ENCODE results near the gene GYS1. TPM values are rescaled to one million over a fixed set of nuclear protein-coding genes. Genes with fewer than 3 reads are reported as not detected.
A peak's percentile ranks its signal among the peaks of the same experiment; 100 is the strongest.
"Not testable (repeated sequence)": the region's sequence is repeated elsewhere in the genome, so short reads cannot be mapped to it uniquely, and the experiment has no call there.

The GYS1 gene
- total RNA-seq: 10 to 100 TPM; 23.7 to 63.9 (median 36.9) TPM
- polyA plus RNA-seq: 10 to 100 TPM; 35.2 to 45.9 (median 37.7) TPM
- long read RNA-seq, donor 1, partial matches to known transcripts: 223 of 226 reads
- long read RNA-seq, donor 1, other reads (novel, unspliced or antisense): 0 of 226 reads
- long read RNA-seq, donor 2, partial matches to known transcripts: 52 of 66 reads
- long read RNA-seq, donor 2, other reads (novel, unspliced or antisense): 10 of 66 reads
- long read RNA-seq, donor 3, transcript GYS1-202 (16 exons, 3,574 nt): major isoform, 6 of 82 reads
- long read RNA-seq, donor 3, partial matches to known transcripts: 76 of 82 reads
- long read RNA-seq, donor 3, other reads (novel, unspliced or antisense): 0 of 82 reads
- long read RNA-seq, donor 4, partial matches to known transcripts: 0 of 2 reads
- long read RNA-seq, donor 4, other reads (novel, unspliced or antisense): 2 of 2 reads
- long read RNA-seq, donor 5, transcript GYS1-202 (16 exons, 3,574 nt): major isoform, 67 of 79 reads
- long read RNA-seq, donor 5, partial matches to known transcripts: 5 of 79 reads
- long read RNA-seq, donor 5, other reads (novel, unspliced or antisense): 7 of 79 reads
- long read RNA-seq, donor 6, partial matches to known transcripts: 2 of 4 reads
- long read RNA-seq, donor 6, other reads (novel, unspliced or antisense): 1 of 4 reads
- long read RNA-seq, donor 7, partial matches to known transcripts: 0 of 2 reads
- long read RNA-seq, donor 7, other reads (novel, unspliced or antisense): 0 of 2 reads
- long read RNA-seq, donor 8, transcript GYS1-202 (16 exons, 3,574 nt): major isoform, 5 of 14 reads
- long read RNA-seq, donor 8, partial matches to known transcripts: 9 of 14 reads
- long read RNA-seq, donor 8, other reads (novel, unspliced or antisense): 0 of 14 reads
- long read RNA-seq, donor 9: 0 reads
- long read RNA-seq, donor 10, partial matches to known transcripts: 166 of 198 reads
- long read RNA-seq, donor 10, other reads (novel, unspliced or antisense): 31 of 198 reads

DNA sequence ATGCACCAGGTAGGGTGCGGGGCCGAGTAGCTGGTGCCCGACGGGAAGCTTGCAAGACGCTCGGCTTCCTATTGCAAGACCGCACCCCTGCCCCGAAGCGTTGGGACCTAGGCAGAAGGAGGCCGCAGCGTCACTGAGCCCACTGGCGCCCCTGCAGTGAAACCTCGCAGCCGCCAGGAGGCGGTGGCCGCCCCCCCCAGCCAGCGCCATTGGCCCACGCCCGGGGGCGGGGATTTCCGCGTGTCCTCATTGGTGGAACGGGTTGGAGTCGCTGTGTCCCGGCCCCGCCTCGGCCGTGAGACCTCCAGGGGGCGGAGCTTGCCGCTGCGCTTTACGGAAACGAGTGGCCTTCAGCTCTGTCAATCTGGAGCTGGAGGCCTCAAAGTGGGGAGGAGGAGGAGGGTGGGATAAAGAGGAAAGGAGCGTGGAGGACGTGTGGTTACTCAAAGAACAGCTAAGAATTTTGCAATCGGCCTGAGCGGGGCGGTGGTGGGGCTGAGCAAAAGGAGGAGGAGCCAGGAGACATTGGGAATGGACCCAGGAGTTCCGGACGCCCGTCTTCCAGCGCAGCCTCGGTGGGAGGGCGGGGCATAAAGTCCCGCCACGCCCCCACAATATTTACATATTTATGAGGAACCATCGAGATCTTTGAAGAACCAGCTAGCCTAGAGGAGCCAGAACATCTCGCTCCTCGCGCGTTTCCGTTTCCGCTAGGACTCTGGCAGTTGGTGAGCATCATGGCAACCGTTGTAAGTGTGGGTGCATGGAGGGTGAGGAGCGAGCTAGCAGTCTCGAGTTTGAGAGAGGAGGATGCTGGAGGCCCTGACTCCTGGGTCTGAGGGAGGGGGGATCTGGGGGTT, at the start of gene GYS1, which contains the start of gene RUVBL2:
GYS1 (minus strand) TSS at position 135 of the 860 bp plus-strand sequence. CDS start 197 bp downstream, outside the sequence.
RUVBL2 (plus strand) TSS at position 713 of the 860 bp plus-strand sequence; CDS start at position 738, 25 bp downstream.
- no peaks in the 10 kb centered on the region for H3K9me3 ChIP-seq (replicated peaks in 1 of 3)
- peak within 1 kb of the TSS; percentile 71 to 96 (median 88) for H3K27ac ChIP-seq
- no peaks in the 10 kb centered on the region for H3K27me3 ChIP-seq
- H3K4me1 ChIP-seq (replicated peaks in 1 of 2): peaks cover 18 to 27% of the 10 kb centered on the region in 2 donors
- peak within 1 kb of the TSS; percentile 1 to 91 (median 50) for H3K4me3 ChIP-seq
- H3K36me3 ChIP-seq (replicated peaks in 1 of 2): peaks cover 0 to 13% of the 10 kb centered on the region in 2 donors
- peak; percentile 73 to 88 for TF ChIP-seq POLR2A (IDR thresholded peaks at IDR 0.05)
- TF ChIP-seq, protein P1, sequence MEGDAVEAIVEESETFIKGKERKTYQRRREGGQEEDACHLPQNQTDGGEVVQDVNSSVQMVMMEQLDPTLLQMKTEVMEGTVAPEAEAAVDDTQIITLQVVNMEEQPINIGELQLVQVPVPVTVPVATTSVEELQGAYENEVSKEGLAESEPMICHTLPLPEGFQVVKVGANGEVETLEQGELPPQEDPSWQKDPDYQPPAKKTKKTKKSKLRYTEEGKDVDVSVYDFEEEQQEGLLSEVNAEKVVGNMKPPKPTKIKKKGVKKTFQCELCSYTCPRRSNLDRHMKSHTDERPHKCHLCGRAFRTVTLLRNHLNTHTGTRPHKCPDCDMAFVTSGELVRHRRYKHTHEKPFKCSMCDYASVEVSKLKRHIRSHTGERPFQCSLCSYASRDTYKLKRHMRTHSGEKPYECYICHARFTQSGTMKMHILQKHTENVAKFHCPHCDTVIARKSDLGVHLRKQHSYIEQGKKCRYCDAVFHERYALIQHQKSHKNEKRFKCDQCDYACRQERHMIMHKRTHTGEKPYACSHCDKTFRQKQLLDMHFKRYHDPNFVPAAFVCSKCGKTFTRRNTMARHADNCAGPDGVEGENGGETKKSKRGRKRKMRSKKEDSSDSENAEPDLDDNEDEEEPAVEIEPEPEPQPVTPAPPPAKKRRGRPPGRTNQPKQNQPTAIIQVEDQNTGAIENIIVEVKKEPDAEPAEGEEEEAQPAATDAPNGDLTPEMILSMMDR (IDR thresholded peaks at IDR 0.05): peak; percentile 95 to 99 (median 98)
- peak; percentile 99 to 100 (median 100) for DNase-seq
- intact Hi-C loops (cut with DNase I): no loop called here
- WGBS, 4 donors: 0 to 2% (median 0%) methylated on average over 13 to 56 of the region's 56 CpGs

DNA sequence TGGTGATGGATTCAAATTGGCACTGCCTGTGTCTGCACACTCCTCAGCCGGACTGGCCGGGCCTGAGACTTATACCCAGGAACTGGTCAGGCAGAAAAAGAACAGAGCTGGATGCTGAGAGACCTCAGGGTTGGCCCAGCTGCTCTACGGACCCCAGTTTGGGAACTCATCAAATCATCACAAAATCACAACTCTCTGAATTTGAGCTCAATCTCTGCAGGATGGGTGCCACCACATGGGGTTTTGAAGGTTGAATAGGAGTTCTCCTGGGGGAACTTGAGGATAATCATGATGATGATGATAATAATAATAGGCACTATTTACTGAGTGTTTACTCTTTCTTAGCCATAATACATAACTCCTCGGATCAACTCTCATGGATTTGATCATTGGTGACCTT, 49.6 kb upstream of the GYS1 start:
- H3K4me3 ChIP-seq; H3K9me3 ChIP-seq (replicated peaks in 1 of 3); H3K36me3 ChIP-seq (replicated peaks in 1 of 2); H3K4me1 ChIP-seq (replicated peaks in 1 of 2); H3K27me3 ChIP-seq; DNase-seq; intact Hi-C loops (cut with DNase I); H3K27ac ChIP-seq: not testable (repeated sequence)
- 68 to 91% (median 78%) methylated on average over 2 to 3 of the region's 4 CpGs for WGBS, 4 donors

GRCh38 chr19:49042177-49042576, 49.1 kb upstream of the GYS1 start:
- H3K4me1 ChIP-seq (replicated peaks in 1 of 2): no peaks in the 10 kb centered on the region
- H3K27me3 ChIP-seq: no peaks in the 10 kb centered on the region
- H3K9me3 ChIP-seq (replicated peaks in 1 of 3): no peaks in the 10 kb centered on the region
- no peak for DNase-seq
- H3K4me3 ChIP-seq: no peak overlapping the region
- H3K27ac ChIP-seq: no peak overlapping the region
- intact Hi-C loops (cut with DNase I): no loop called here
- WGBS, 4 donors: 74 to 84% (median 77%) methylated on average over 15 to 17 of the region's 17 CpGs
- no peak for TF ChIP-seq POLR2A (IDR thresholded peaks at IDR 0.05)
- TF ChIP-seq, protein P1 (IDR thresholded peaks at IDR 0.05): no peak
- H3K36me3 ChIP-seq (replicated peaks in 1 of 2): no peaks in the 10 kb centered on the region

DNA sequence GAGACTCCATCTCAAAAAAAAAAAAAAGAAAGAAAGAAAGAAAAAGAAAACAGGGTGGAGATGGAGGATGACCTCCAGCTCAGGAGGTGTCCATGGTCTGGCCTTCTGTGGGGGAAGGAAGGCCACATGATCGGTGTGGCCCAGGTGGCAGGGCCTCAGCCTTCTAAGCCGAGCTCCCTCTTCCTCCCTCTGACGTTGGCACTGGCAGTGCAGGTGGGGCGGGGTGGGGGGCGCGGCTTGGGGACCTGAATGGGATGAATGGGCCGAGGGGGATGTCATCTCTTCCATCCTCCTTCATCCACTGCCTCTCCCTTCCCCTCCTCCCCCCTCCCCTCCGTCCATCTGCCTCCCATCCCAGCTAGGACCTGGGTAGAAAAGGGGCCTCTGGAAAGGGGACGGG, 46.6 kb upstream of the GYS1 start:
- H3K36me3 ChIP-seq (replicated peaks in 1 of 2); H3K27ac ChIP-seq; H3K27me3 ChIP-seq; intact Hi-C loops (cut with DNase I); H3K4me1 ChIP-seq (replicated peaks in 1 of 2); H3K9me3 ChIP-seq (replicated peaks in 1 of 3); DNase-seq; H3K4me3 ChIP-seq: not testable (repeated sequence)
- 56 to 71% (median 69%) methylated on average over 5 to 9 of the region's 9 CpGs for WGBS, 4 donors

GRCh38 chr19:49038557-49039276, 45.6 kb upstream of the GYS1 start:
- intact Hi-C loops (cut with DNase I); H3K9me3 ChIP-seq (replicated peaks in 1 of 3); DNase-seq; H3K27ac ChIP-seq; H3K4me3 ChIP-seq; H3K4me1 ChIP-seq (replicated peaks in 1 of 2); H3K36me3 ChIP-seq (replicated peaks in 1 of 2); H3K27me3 ChIP-seq: not testable (repeated sequence)
- 80 to 89% (median 82%) methylated on average over 13 to 26 of the region's 26 CpGs for WGBS, 4 donors

DNA sequence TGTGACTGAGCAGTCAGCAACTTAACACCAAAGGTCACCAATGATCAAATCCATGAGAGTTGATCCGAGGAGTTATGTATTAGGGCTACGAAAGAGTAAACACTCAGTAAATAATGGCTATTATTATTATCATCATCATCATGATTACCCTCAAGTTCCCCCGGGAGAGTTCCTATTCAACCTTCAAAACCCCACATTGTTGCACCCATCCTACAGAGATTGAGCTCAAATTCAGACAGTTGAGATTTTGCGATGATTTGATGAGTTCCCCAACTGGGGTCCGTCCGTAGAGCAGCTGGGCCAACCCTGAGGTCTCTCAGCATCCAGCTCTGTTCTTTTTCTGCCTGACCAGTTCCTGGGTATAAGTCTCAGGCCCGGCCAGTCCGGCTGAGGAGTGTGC, 45.0 kb upstream of the GYS1 start:
- H3K9me3 ChIP-seq (replicated peaks in 1 of 3); intact Hi-C loops (cut with DNase I); H3K4me3 ChIP-seq; H3K4me1 ChIP-seq (replicated peaks in 1 of 2); H3K27me3 ChIP-seq; H3K27ac ChIP-seq; H3K36me3 ChIP-seq (replicated peaks in 1 of 2); DNase-seq: not testable (repeated sequence)
- WGBS, 4 donors: 72 to 93% (median 92%) methylated on average over 3 to 7 of the region's 8 CpGs

Data from adrenal gland (tissue), 19 donors.